Adrenal gland (tissue), 12 donors: Measurements from ENCODE around the gene SPIB. TPM values are rescaled to one million over a fixed set of nuclear protein-coding genes. Genes with fewer than 3 reads are reported as not detected.

ENCODE experiments used
- DNase-seq, 7 donors: peaks; one replicate each; pipeline ENCODE4 v3.0.0-alpha.2; 2019 to 2020
- H3K27ac ChIP-seq, 5 donors: fragments of 200-600 bp; sonication (generic) in 4 of 5; 1 replicate in 3 of 5; 2 replicates in 2 of 5; pipeline versions ENCODE4 v1.5.1 to v1.8.0; 2016 to 2020; ENCODE audit warnings: mild to moderate bottlenecking in 1 of 5
- H3K27me3 ChIP-seq: fragments of 200-600 bp; 2 replicates; pipeline ENCODE4 v1.8.0; 2021
- H3K36me3 ChIP-seq, 2 donors: fragments of 200-600 bp; replicated peaks in 1 of 2; 1 replicate in 1 of 2; 2 replicates in 1 of 2; pipeline versions ENCODE4 v1.5.1 to v1.8.0; 2018 to 2022
- H3K4me1 ChIP-seq, 2 donors: fragments of 200-600 bp; replicated peaks in 1 of 2; 1 replicate in 1 of 2; 2 replicates in 1 of 2; pipeline versions ENCODE4 v1.5.1 to v1.8.0; 2018 to 2021
- H3K4me3 ChIP-seq, 4 donors: fragments of 200-600 bp; sonication (generic) in 3 of 4; one replicate each; pipeline ENCODE4 v1.5.1; 2016 to 2018
- H3K9me3 ChIP-seq, 3 donors: fragments of 200-600 bp; sonication (generic) in 1 of 3; replicated peaks in 1 of 3; 1 replicate in 2 of 3; 2 replicates in 1 of 3; pipeline versions ENCODE4 v1.5.1 to v1.8.0; 2016 to 2021
- POLR2A ChIP-seq, 2 donors: fragments of 450-650 bp; IDR thresholded peaks; one replicate each; pipeline ENCODE4 v1.6.1; 2017; ENCODE audit warnings: antibody characterized with exemption in 2 of 2, mild to moderate bottlenecking in 2 of 2, moderate library complexity in 1 of 2
- WGBS, 4 donors: extraction: QIAGEN DNeasy Blood & Tissue Kit in 2 of 4; methylation state at CpG; one replicate each; pipeline versions ENCODE4 v1.1.5 to v1.1.7; 2013 to 2017; 5-methylcytosine and 5-hydroxymethylcytosine counted together
- intact Hi-C, 2 donors: fragments of 100-400 bp; cut with DNase I; formaldehyde crosslinking; loops; one replicate each; pipeline versions ENCODE4 v1.14.1 to v1.15.0; 2022 to 2023
- polyA plus RNA-seq, 3 donors: library from polyadenylated mRNA; stranded (reverse); fragments of 200-250 nt in 2 of 3; fragments of 350-450 nt in 1 of 3; fragmentation: Illumina TruSeq in 1 of 3; extraction: RNeasy Lipid Tissue Mini Kit (QIAGEN cat#74804) in 1 of 3; gene quantifications; one replicate each; pipeline ENCODE4 v1.2.3, GENCODE V29; 2013 to 2014
- total RNA-seq, 9 donors: library from RNA; depleted of rRNA in 4 of 9; stranded (reverse); fragments of >200 nt in 4 of 9; fragments of 120-200 nt in 1 of 9; fragmentation: NEBNext Ultra II Directional in 1 of 9; extraction: Animal tissue kit (Norgen Biotek cat#: 25700) in 1 of 9; gene quantifications; one replicate each; pipeline versions ENCODE4 v1.1.0 to v1.2.4, GENCODE V29; 2013 to 2023
- TF ChIP-seq, protein P1 (sequence below), 6 experiments: fragments of 450-650 bp in 4 of 6; fragments of 200-600 bp in 2 of 6; sonication (generic) in 1 of 6; IDR thresholded peaks; 1 replicate in 5 of 6; 2 replicates in 1 of 6; pipeline versions ENCODE4 v1.5.1 to v1.8.0; 2016 to 2021; ENCODE audit warnings: antibody characterized with exemption in 6 of 6, mild to moderate bottlenecking in 2 of 6, moderate library complexity in 1 of 6
- donor health status: healthy with polysubstance abuse.
- donor health status: Bipolar disorder and iron deficiency.
- donor health status: DM: yes; HTN: yes; CAD: no.
- donor health status: DM: no; HTN: no; CAD: no.
- donor health status: DM: no; HTN: no; CAD: no.
- donor health status: DM: yes; HTN: yes; CAD: no.

SPIB gene
- total and polyA plus RNA-seq, 12 donors: 0.03 to 0.29 (median 0.12) TPM; not detected in 8

DNA sequence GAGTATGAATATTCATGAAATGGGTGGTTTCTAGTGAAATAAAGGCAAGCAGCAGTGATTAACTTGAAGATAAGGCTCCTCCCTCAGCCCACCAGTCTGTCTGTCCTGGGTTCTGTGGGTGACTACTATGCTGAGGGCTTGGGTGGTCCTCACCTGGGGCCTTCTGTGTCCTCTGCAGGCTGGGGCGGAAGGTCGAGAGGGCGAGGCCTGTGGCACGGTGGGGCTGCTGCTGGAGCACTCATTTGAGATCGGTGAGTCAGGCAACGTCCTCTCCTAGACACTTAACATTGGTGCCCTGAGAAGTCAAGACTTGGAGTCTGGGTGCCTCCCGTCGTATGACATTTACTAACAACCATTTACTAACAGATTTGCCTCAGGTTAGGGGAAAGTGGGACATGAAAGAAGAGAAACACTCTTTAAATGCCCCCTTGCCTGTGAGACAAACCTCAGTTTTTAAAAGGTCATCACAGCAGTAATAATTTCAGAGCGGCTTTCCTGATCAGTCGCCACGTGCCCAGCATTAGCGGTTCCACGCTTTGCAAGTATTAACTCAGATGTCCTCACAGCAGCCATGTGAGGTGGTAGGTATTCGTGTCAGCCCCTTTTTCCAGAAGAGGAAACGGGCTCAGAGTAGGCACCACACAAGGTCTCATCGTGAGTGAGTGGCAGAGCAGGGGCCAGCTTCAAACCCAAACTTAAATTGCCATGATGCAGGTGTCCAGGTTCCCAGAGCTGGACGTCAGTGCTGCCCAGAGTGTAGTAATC is 59.2 kb downstream of the SPIB start:
- no peak for DNase-seq
- WGBS, 4 donors: 96 to 97% (median 96%) methylated on average over 11 to 17 of the region's 17 CpGs
- Histone ChIP-seq H3K36me3 (peaks cover 0 to 42% of the 10 kb centered on the region in 2 donors), H3K27ac (no peak overlapping the region), H3K27me3 (no peaks in the 10 kb centered on the region), H3K4me1 (peaks cover 9 to 12% of the 10 kb centered on the region in 2 donors), H3K9me3 (no peaks in the 10 kb centered on the region), H3K4me3 (no peak overlapping the region)
- TF ChIP-seq POLR2A (IDR thresholded peaks at IDR 0.05): no peak
- TF ChIP-seq, protein P1, sequence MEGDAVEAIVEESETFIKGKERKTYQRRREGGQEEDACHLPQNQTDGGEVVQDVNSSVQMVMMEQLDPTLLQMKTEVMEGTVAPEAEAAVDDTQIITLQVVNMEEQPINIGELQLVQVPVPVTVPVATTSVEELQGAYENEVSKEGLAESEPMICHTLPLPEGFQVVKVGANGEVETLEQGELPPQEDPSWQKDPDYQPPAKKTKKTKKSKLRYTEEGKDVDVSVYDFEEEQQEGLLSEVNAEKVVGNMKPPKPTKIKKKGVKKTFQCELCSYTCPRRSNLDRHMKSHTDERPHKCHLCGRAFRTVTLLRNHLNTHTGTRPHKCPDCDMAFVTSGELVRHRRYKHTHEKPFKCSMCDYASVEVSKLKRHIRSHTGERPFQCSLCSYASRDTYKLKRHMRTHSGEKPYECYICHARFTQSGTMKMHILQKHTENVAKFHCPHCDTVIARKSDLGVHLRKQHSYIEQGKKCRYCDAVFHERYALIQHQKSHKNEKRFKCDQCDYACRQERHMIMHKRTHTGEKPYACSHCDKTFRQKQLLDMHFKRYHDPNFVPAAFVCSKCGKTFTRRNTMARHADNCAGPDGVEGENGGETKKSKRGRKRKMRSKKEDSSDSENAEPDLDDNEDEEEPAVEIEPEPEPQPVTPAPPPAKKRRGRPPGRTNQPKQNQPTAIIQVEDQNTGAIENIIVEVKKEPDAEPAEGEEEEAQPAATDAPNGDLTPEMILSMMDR (IDR thresholded peaks at IDR 0.05): no peak
- intact Hi-C loops: no loop called here

DNA sequence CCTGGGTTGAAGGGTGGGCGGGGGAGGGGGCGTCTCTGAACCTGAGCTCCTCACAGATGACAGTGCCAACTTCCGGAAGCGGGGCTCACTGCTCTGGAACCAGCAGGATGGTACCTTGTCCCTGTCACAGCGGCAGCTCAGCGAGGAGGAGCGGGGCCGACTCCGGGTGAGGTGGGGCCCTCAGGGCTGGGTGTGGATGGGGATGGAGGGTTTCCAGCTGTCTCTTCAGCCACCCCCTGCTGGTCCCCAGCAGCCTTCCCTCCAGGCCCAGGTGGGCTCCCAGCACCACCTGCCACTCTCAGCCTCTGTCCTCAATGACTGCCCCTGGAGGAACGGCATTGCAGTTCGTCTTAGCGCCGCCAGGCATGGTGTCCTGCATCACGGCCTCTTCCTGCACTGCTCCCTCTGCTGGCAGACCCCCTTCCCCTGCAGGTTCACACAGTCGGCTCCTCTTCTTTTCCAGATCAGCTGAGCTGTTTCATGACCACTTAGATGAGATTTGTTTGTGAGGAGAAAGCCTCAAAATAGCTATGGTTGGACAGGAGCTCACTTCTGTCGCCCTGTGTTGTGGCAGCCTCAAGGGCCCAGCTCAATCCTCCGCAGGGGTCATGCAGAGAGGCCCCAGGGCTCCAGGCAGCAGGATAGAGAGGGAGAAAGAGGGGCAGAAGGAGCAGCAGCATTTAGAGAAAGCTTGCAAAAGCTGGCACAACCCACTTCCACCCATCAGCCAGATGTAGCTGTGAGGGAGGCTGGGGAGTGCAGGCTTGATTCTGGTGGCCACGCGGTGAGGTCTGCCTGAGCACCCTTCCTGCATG is 60.4 kb downstream of the SPIB start:
- Histone ChIP-seq H3K27me3 (no peaks in the 10 kb centered on the region), H3K27ac (no peak overlapping the region), H3K36me3 (peaks cover 0 to 50% of the 10 kb centered on the region in 2 donors), H3K4me1 (peaks cover 9 to 12% of the 10 kb centered on the region in 2 donors), H3K9me3 (no peaks in the 10 kb centered on the region), H3K4me3 (no peak overlapping the region)
- 87 to 95% (median 92%) methylated on average over 12 to 19 of the region's 19 CpGs for WGBS, 4 donors
- no peak for TF ChIP-seq POLR2A (IDR thresholded peaks at IDR 0.05)
- TF ChIP-seq, protein P1 (IDR thresholded peaks at IDR 0.05): peak in 2 of 6 experiments; percentile 3 to 11
- no peak for DNase-seq
- intact Hi-C loops: no loop called here

DNA sequence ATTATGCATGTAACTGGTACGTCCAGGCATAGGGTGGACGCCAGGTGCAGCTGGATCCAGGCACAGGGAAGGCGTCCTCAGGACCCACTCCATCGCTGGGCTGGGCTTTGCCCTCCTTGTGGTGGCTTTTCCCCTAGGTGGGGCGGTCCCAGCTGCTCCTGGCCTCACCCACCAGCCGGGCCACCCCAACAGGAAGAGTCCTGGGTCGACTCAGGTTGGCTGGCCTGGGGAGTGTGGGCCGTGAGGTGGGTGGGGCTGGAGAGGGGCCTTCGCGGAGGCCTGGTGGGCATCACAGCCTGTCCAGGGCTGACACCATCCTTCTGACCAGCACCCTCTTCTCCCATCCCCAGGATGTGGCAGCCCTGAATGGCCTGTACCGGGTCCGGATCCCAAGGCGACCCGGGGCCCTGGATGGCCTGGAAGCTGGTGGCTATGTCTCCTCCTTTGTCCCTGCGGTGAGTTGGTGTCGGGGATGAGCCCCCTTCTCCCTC is 61.1 kb downstream of the SPIB start:
- TF ChIP-seq POLR2A (IDR thresholded peaks at IDR 0.05): no peak
- TF ChIP-seq, protein P1 (IDR thresholded peaks at IDR 0.05): no peak
- no peak overlapping the region for H3K27ac ChIP-seq
- H3K9me3 ChIP-seq: no peaks in the 10 kb centered on the region
- H3K4me1 ChIP-seq: peaks cover 9 to 12% of the 10 kb centered on the region in 2 donors
- DNase-seq: no peak
- no peak overlapping the region for H3K4me3 ChIP-seq
- peaks cover 0 to 50% of the 10 kb centered on the region in 2 donors for H3K36me3 ChIP-seq
- intact Hi-C loops: no loop called here
- H3K27me3 ChIP-seq: no peaks in the 10 kb centered on the region
- WGBS, 4 donors: 91 to 97% (median 94%) methylated on average over 4 to 16 of the region's 16 CpGs
